Spleen (tissue), 7 donors: ENCODE measurements around the gene PWP2.
"Not testable (repeated sequence)": the region's sequence is repeated elsewhere in the genome, so short reads cannot be mapped to it uniquely, and the experiment has no call there.

Source experiments
- CTCF ChIP-seq, 11 experiments: fragments of 200-600 bp in 7 of 11; fragments of 450-650 bp in 4 of 11; sonication (generic) in 4 of 11; IDR thresholded peaks in 8 of 11; conservative IDR thresholded peaks in 3 of 11; 1 replicate in 7 of 11; 2 replicates in 4 of 11; pipeline versions ENCODE4 v1.4.0 to v1.8.0; 2016 to 2021; ENCODE audit warnings: antibody characterized with exemption in 11 of 11, inconsistent platforms in 4 of 11, mild to moderate bottlenecking in 1 of 11
- POLR2A ChIP-seq, 3 donors: fragments of 450-650 bp; IDR thresholded peaks; one replicate each; pipeline ENCODE4 v1.5.1; 2017; ENCODE audit warnings: antibody characterized with exemption in 3 of 3, mild to moderate bottlenecking in 1 of 3
- POLR2AphosphoS5 ChIP-seq, 3 donors: sonication (generic); formaldehyde crosslinking; IDR thresholded peaks; one replicate each; pipeline ENCODE4 v1.5.1; 2017; ENCODE audit warnings: antibody characterized with exemption in 3 of 3
- donor health status: DM: no; HTN: no; CAD: no; lungs with moderate emphysema.
- donor health status: DM: no; HTN: no; CAD: no.
- donor health status: DM: no; HTN: no; CAD: no.

- not testable (repeated sequence) for TF ChIP-seq POLR2A (IDR thresholded peaks at IDR 0.05); CTCF (IDR thresholded peaks at IDR 0.05 in 8 of 11, conservative IDR thresholded peaks at IDR 0.05 in 3 of 11); POLR2AphosphoS5 (IDR thresholded peaks at IDR 0.05)
These were observed 26.5 kb downstream of the PWP2 start for GRCh38 chr21:44133715-44134057.
